Small intestine (tissue), 7 donors: ENCODE measurements around the gene CASR. TPM values are rescaled to one million over a fixed set of nuclear protein-coding genes. Genes with fewer than 3 reads are reported as not detected.
A peak's percentile ranks its signal among the peaks of the same experiment; 100 is the strongest.
"Not testable (repeated sequence)": the region's sequence is repeated elsewhere in the genome, so short reads cannot be mapped to it uniquely, and the experiment has no call there.

Source experiments
- DNase-seq, 2 donors: peaks; one replicate each; pipeline versions ENCODE4 v3.0.0 to v3.0.0-alpha.2; 2013
- FAIRE-seq: peaks from 2 replicates; lab custom pipeline; 2012; peaks lifted over from hg19 to GRCh38; lab: Jason Lieb, UNC
- H3K27ac ChIP-seq, 3 donors: one replicate each; pipeline ENCODE4 v1.5.1; 2013; ENCODE audit warnings: low read length in 2 of 3, mild to moderate bottlenecking in 2 of 3, control low read depth in 1 of 3, inconsistent platforms in 1 of 3, low read depth in 1 of 3, moderate library complexity in 1 of 3
- H3K27me3 ChIP-seq, 3 donors: one replicate each; pipeline ENCODE4 v1.6.1; 2013; ENCODE audit warnings: low read length in 3 of 3, inconsistent platforms in 1 of 3; ENCODE audit not compliant: control insufficient read depth in 3 of 3, insufficient read depth in 3 of 3
- H3K36me3 ChIP-seq, 3 donors: one replicate each; pipeline ENCODE4 v1.6.1; 2013; ENCODE audit warnings: low read length in 3 of 3, inconsistent platforms in 1 of 3, low read depth in 1 of 3, mild to moderate bottlenecking in 1 of 3, moderate library complexity in 1 of 3; ENCODE audit not compliant: control insufficient read depth in 3 of 3, insufficient read depth in 2 of 3
- H3K4me1 ChIP-seq, 3 donors: one replicate each; pipeline ENCODE4 v1.6.1; 2013; ENCODE audit warnings: low read length in 2 of 3, inconsistent platforms in 1 of 3, low read depth in 1 of 3, mild to moderate bottlenecking in 1 of 3, moderate library complexity in 1 of 3; ENCODE audit not compliant: control insufficient read depth in 3 of 3, insufficient read depth in 2 of 3
- H3K4me3 ChIP-seq, 3 donors: one replicate each; pipeline ENCODE4 v1.5.1; 2013; ENCODE audit warnings: low read length in 3 of 3, control low read depth in 1 of 3, inconsistent platforms in 1 of 3, low read depth in 1 of 3, mild to moderate bottlenecking in 1 of 3, moderate library complexity in 1 of 3
- H3K9me3 ChIP-seq, 2 donors: one replicate each; pipeline ENCODE4 v1.6.1; 2013; ENCODE audit warnings: low read depth in 1 of 2, low read length in 1 of 2; ENCODE audit not compliant: control insufficient read depth in 2 of 2, insufficient read depth in 1 of 2
- WGBS, 3 donors: extraction: QIAGEN DNeasy Blood & Tissue Kit; methylation state at CpG; one replicate each; pipeline ENCODE4 v1.1.7; 2013; 5-methylcytosine and 5-hydroxymethylcytosine counted together
- polyA plus RNA-seq, 4 donors: library from polyadenylated mRNA; stranded (reverse) in 3 of 4; unstranded in 1 of 4; fragments of 200-250 nt in 3 of 4; fragments of 120-200 nt in 1 of 4; gene quantifications; one replicate each; pipeline versions ENCODE4 v1.2.1 to v1.2.3, GENCODE V29; 2013
- donor health status: healthy with polysubstance abuse.
- donor health status: control.
- donor health status: control.
- donor health status: Bipolar disorder and iron deficiency.
- donor health status: healthy.

The CASR gene
- polyA plus RNA-seq, 4 donors, result 0.19 to 1.7 (median 0.22) TPM; not detected in 1

- H3K4me3 ChIP-seq, result no peak overlapping the region
- WGBS, 3 donors, result 88 to 98% (median 95%) methylated on average over 2 of the region's 2 CpGs
- H3K27ac ChIP-seq, result no peak overlapping the region
- no peaks in the 10 kb centered on the region for H3K36me3 ChIP-seq
- no peaks in the 10 kb centered on the region for H3K4me1 ChIP-seq
- H3K27me3 ChIP-seq, result no peaks in the 10 kb centered on the region
- DNase-seq (no peak), FAIRE-seq (no peak)
- peaks cover 0 to 2% of the 10 kb centered on the region in 2 donors for H3K9me3 ChIP-seq
Measured at GRCh38 chr3:122198966-122199365, 15.5 kb downstream of the CASR start.

GRCh38 chr3:122199552-122199951 lies 16.1 kb downstream of the CASR start:
- Histone ChIP-seq H3K4me3 (no peak overlapping the region), H3K27ac (no peak overlapping the region), H3K27me3 (no peaks in the 10 kb centered on the region), H3K4me1 (no peaks in the 10 kb centered on the region), H3K9me3 (peaks cover 0 to 2% of the 10 kb centered on the region in 2 donors), H3K36me3 (no peaks in the 10 kb centered on the region)
- 75 to 89% (median 84%) methylated on average over 4 of the region's 4 CpGs for WGBS, 3 donors
- FAIRE-seq, result no peak
- DNase-seq, result no peak

GRCh38 chr3:122200661-122201060 lies 17.2 kb downstream of the CASR start:
- H3K4me1 ChIP-seq, result no peaks in the 10 kb centered on the region
- DNase-seq (peak in 1 of 2 donors; percentile 26), FAIRE-seq (no peak)
- no peak overlapping the region for H3K27ac ChIP-seq
- H3K9me3 ChIP-seq, result peaks cover 0 to 2% of the 10 kb centered on the region in 2 donors
- H3K4me3 ChIP-seq, result no peak overlapping the region
- no peaks in the 10 kb centered on the region for H3K36me3 ChIP-seq
- H3K27me3 ChIP-seq, result no peaks in the 10 kb centered on the region
- 53 to 73% (median 68%) methylated on average over 2 of the region's 3 CpGs for WGBS, 3 donors

GRCh38 chr3:122201476-122201875 lies 18.0 kb downstream of the CASR start:
- H3K36me3 ChIP-seq, DNase-seq, H3K4me3 ChIP-seq, FAIRE-seq, H3K27me3 ChIP-seq, H3K4me1 ChIP-seq, H3K9me3 ChIP-seq, H3K27ac ChIP-seq: not testable (repeated sequence)
- WGBS, 3 donors, result 88 to 96% (median 92%) methylated on average over 15 to 23 of the region's 25 CpGs

- H3K4me1 ChIP-seq, result no peaks in the 10 kb centered on the region
- WGBS, 3 donors, result 74 to 76% (median 74%) methylated on average over 4 of the region's 4 CpGs
- no peaks in the 10 kb centered on the region for H3K9me3 ChIP-seq
- H3K4me3 ChIP-seq, result no peak overlapping the region
- no peaks in the 10 kb centered on the region for H3K36me3 ChIP-seq
- DNase-seq (no peak), FAIRE-seq (no peak)
- H3K27ac ChIP-seq, result no peak overlapping the region
- no peaks in the 10 kb centered on the region for H3K27me3 ChIP-seq
Measured at GRCh38 chr3:122208579-122208978, 25.1 kb downstream of the CASR start.

GRCh38 chr3:122213650-122214049 lies 30.2 kb downstream of the CASR start:
- H3K36me3 ChIP-seq, result no peaks in the 10 kb centered on the region
- FAIRE-seq (no peak), DNase-seq (no peak)
- 57 to 67% (median 65%) methylated on average over 2 of the region's 2 CpGs for WGBS, 3 donors
- H3K4me3 ChIP-seq, result no peak overlapping the region
- H3K4me1 ChIP-seq, result peaks cover 0 to 3% (median 0%) of the 10 kb centered on the region in 3 donors
- H3K9me3 ChIP-seq, result no peaks in the 10 kb centered on the region
- no peaks in the 10 kb centered on the region for H3K27me3 ChIP-seq
- no peak overlapping the region for H3K27ac ChIP-seq

GRCh38 chr3:122214711-122215110 lies 31.2 kb downstream of the CASR start:
- Histone ChIP-seq H3K27ac (no peak overlapping the region), H3K27me3 (no peaks in the 10 kb centered on the region), H3K36me3 (no peaks in the 10 kb centered on the region), H3K4me3 (no peak overlapping the region), H3K9me3 (no peaks in the 10 kb centered on the region), H3K4me1 (peaks cover 0 to 3% (median 0%) of the 10 kb centered on the region in 3 donors)
- DNase-seq (no peak), FAIRE-seq (no peak)
- WGBS, 3 donors, result 40 to 54% (median 40%) methylated on average over 4 of the region's 4 CpGs

GRCh38 chr3:122215592-122216298 lies 32.3 kb downstream of the CASR start:
- H3K27ac ChIP-seq, result no peak overlapping the region
- H3K27me3 ChIP-seq, result no peaks in the 10 kb centered on the region
- H3K36me3 ChIP-seq, result no peaks in the 10 kb centered on the region
- WGBS, 3 donors, result 50 to 78% (median 59%) methylated on average over 2 of the region's 2 CpGs
- DNase-seq (no peak), FAIRE-seq (no peak)
- H3K4me1 ChIP-seq, result peaks cover 0 to 3% (median 0%) of the 10 kb centered on the region in 3 donors
- no peak overlapping the region for H3K4me3 ChIP-seq
- no peaks in the 10 kb centered on the region for H3K9me3 ChIP-seq

GRCh38 chr3:122217901-122218300 lies 34.4 kb downstream of the CASR start:
- Histone ChIP-seq H3K27ac (no peak overlapping the region), H3K4me3 (no peak overlapping the region), H3K27me3 (no peaks in the 10 kb centered on the region), H3K4me1 (peaks cover 0 to 3% (median 0%) of the 10 kb centered on the region in 3 donors), H3K36me3 (no peaks in the 10 kb centered on the region), H3K9me3 (no peaks in the 10 kb centered on the region)
- FAIRE-seq (no peak), DNase-seq (no peak)
- WGBS, 3 donors, result 94 to 100% (median 100%) methylated on average over 1 of the region's 1 CpG
